HS-27A (cell line): ENCODE results near the gene ENGASE.

Source experiments
- DNase-seq: peaks from one replicate; pipeline ENCODE4 v3.0.0-alpha.2; 2012; ENCODE audit warnings: low read depth, missing footprints

The ENGASE gene

DNA sequence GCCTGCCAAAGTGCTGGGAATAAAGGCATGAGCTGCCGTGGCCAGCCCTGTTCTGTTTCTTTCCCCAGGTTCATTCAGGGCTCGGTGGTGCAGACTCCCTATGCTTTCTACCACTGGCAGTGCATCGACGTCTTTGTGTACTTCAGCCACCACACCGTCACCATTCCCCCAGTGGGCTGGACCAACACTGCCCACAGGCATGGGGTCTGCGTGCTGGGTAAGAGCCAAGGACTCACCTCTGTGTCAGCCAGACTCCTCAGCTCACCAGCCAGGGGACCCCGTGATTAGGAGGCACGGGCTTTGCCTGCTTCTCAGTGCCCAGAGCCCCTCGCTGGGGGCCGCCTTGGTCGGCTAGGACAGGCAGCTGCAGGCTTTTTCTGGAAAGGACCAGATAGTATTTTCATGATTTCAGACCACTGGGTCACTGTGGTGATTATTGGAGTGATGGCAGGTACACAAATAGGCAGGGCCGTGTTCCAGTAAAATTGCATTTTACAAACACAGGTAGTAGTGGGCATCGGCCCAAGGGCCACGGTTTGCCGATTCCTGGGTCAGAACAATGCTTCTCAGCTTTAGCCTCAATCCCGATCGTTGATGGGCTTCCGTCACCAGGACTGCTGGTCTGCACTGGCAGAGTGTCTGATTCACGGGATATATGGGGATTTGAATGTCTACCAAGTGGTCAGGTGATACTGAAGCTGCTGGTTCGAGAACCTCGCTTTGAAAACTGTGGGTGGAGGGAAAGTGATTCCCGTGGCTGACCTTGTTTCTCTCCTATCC lies 5.0 kb downstream of the ENGASE start:
- DNase-seq = no peak

DNA sequence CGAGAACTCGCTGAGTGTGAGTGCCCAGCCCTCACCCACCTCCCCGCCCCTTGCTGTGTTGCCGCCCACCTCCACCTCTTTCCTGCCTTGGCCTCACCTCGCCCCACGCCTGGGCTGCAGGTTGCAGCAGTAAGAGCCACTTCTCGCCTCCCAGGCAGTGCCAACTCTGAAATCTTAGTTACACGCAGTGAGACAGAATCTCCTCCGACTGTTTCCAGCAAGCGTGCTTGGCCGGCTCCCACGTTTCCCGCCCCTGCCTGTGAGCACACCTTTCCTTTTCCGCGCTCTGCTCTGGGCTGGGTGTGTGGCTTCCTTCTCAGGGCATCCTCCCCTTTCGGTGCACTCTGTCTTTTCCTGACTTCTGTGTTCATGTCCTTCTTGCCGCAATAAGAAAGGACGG lies 5.7 kb downstream of the ENGASE start:
- DNase-seq = no peak

- no peak for DNase-seq
These were observed 6.2 kb downstream of the ENGASE start for GRCh38 chr17:79080761-79081290.

GRCh38 chr17:79081571-79082276 lies 7.1 kb downstream of the ENGASE start:
- no peak for DNase-seq

DNA sequence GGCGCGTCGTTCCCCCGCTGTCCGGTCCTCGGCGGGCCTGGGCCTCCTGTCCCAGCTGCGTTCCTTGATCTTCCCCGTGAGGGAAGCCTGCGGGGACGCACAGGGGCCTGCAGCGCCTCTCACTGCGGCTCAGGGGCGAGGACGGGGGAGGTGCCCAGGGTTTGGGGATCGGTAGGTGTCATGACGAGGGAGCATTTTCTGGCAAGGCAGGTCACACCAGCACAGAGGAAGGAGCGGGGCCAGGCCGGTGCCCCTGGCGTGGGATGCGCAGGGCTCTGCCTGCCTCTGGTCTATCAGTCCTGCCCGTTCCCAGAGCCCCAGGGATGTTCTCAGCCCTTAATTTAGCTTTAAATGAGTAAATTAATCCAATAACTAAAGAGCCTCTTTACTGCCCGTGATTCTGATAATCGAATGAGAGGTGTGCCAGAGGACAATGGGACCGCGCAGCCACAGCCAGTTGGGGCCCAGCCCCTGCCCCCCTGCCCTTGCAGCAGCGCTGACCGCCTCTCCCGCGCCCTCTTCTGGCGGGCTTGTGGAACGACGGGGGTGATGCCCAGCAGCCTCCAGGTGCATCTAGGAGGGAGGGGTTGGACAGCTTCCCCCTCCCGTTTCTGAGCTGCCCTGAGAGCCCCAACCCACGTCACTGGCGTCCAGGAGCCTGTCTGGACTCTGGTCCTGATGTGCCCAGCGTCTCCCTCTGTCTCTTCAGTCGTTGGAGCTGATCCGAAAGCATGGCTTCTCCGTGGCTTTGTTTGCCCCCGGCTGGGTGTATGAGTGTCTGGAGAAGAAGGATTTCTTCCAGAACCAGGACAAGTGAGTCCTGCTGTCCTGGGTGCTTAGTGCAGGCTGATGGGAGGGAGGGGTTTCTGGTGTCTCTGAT lies 7.9 kb downstream of the ENGASE start:
- no peak for DNase-seq

DNA sequence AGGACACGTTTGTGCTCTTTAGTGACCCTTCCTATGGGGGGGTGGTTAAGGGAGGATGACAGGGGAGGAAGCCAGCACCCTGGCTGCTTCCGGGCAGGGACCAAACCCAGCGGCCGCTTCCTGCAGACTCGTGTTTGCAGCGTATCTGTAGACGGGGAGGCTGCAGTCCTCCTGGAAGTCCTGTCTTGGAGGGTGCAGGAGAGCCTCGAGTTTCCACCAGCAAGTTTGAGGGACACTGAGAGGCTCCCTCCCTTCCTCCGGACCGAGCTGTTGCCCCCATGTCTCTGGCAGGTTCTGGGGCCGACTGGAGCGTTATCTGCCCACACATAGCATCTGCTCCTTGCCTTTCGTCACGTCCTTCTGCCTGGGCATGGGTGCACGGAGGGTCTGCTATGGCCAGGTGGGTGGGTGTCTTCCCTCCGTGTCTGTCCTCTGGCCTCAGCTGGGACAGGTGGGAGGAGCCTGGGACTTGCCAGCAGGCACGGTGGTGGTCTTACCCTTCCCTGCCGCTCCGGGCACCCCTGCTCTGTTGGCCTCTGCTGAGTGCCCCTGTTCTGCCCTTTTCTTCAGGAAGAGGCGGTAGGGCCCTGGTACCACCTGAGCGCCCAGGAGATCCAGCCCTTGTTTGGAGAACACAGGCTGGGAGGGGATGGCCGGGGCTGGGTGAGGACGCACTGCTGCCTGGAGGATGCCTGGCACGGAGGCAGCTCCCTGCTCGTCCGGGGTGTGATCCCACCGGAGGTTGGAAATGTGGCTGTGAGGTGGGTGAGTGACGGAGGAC lies 8.8 kb downstream of the ENGASE start:
- no peak for DNase-seq

DNA sequence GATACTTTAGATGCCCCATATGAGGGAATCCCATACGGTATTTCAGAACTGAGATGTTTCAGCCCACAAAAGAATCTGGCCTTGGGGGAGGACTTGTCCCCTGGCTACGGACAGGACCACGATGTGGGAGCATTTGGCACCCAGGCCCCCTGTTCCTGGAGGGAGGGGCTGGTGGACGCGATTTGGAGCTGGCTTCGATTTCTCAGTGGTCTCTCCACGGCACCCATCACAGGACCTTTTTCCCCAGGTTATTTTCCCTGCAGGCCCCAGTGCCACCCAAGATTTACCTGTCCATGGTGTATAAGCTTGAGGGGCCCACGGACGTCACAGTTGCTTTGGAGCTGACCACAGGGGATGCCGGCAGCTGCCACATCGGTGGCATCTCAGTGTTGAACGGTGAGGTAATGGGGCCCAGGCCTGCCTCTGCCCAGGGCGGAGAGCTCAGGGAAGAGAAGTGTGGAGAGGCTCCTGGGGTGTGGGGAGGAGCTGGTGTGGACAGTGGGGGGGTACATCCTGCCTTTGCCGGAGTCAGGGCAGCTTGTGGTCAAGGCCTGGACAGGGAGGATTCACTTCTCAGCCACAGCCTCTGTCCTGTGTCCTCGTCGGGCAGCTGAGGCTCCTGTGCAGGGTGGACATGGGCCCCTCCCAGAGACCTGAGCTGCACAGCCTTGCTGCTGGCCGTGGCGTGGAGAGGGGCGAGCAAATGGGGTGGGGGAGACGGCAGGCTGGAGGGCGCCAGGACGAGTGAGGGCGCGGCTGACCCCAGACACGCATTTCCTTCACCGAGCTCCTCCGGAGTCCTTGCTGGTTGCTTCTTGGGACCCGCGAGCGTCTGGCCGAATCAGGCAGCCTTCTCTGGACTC lies 9.9 kb downstream of the ENGASE start:
- no peak for DNase-seq

GRCh38 chr17:79085154-79085920 lies 10.7 kb downstream of the ENGASE start:
- no peak for DNase-seq

DNA sequence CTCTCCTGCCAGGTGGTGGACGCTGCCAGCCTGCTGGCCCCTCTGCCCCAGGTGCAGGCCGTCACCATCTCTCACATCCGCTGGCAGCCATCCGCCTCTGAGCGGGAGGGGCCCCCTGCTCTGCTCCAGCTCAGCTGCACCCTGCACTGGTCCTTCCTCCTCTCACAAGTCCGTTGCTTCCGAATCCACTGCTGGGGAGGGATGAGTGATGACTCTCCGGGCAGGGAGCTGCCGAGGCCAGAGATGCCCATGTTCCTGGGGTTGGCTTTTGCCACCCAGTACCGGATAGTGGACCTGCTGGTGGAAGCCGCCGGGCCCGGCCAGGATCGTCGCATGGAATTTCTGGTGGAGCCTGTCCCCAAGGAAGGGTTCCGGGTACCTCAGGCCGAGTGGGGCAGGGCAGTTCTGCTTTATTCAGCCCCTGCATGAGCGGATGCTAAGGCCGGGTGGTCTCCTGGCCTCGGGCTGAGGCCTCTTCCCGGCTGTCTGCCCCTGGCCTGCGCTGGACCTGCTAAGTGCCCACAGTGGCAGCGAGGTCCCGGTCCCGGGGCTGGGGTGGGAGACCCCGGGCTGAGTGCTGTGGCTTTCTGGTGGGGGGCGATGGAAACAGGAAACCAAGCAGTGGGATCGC lies 11.4 kb downstream of the ENGASE start:
- no peak for DNase-seq

GRCh38 chr17:79086609-79087427 lies 12.2 kb downstream of the ENGASE start:
- DNase-seq = no peak

GRCh38 chr17:79087428-79088143 lies 13.0 kb downstream of the ENGASE start:
- DNase-seq = no peak

DNA sequence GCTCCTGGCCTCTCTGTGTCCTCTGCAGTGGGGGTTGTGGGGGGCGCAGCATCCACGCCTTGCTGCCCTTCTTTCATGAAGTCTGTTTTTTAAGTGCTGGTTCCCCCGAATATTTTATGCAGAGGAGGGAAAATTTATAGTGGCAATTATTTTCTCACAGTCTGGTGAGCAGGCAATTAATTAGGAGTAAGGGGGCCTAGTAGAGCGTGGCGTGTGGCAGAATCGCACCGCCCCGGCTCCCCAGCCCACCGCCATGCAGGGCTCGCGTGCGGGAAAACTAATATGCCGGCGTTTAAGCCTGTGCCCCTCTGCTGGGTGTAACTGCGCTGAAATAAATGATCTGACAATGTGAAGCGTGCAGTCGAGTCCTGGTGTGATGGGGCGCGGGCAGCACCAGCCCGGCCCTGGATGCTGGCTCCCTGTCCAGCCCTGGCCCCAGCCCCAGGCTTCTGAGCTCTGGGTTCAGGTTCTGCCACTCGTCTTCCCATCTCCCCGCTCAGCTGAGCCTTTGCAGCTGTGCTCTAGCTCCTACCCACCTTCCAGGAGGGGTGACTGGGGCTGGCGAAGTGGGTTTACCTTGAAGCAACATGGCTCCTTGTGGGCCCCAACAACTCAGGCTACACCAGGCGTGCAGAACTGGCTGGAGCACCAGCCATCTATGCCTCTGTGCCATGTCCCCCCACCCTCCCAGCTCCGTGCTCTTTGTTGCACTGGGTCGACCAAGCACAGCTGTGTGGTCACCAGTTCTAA lies 13.8 kb downstream of the ENGASE start:
- DNase-seq = no peak

GRCh38 chr17:79088997-79089328 lies 14.3 kb downstream of the ENGASE start:
- no peak for DNase-seq

GRCh38 chr17:79089720-79090442 lies 15.3 kb downstream of the ENGASE start:
- no peak for DNase-seq

DNA sequence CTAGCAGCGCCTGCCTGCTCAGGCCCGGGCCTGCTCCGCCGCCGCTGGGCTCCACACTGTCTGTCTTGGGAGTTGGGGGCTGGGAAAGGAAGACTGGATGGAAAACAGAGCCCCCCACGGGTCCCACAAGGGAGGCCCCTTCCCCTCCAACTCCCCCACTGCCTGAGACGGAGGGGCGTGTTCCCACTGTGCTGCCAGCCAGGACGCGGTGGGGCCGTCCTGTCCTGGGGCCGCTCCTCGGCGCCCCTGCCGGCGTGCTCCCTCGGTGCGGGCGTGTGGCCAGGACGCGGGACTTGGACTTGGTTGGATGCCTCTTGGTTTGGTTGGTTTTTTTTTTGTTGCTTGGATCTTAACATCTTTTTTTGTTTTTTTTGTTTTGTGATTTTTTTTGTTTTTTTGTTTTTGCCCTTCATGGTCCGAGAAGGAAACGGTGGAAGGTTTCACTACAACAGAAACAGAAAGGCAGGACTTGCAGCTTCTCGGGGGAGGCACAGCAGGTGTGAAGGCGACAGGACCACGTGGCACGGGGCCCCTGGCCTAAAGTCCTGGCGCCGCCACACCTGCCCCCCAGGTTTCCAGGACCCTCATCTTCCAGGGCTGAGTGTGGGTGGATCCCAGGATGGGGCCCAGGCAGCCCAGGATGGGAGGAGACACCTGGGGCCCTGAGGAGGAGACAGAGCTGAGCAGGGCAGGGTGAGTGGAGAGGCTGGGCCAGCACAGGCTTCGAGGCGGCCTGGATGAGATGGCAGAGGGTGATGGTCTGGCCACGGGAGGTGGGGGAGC lies 16.0 kb downstream of the ENGASE start:
- no peak for DNase-seq

- no peak for DNase-seq
These were observed 16.6 kb downstream of the ENGASE start for GRCh38 chr17:79091226-79091670.
